Calu3 (cell line): ENCODE data around the gene SCO2. TPM values are rescaled to one million over a fixed set of nuclear protein-coding genes. Genes with fewer than 3 reads are reported as not detected.

Experiments used
- BruUV-seq: library from RNA; stranded (reverse); fragments of 400-500 nt; replicated peaks from 2 replicates; lab custom pipeline; 2021; lab: Mats Ljungman, UMichigan
- CTCF ChIA-PET: fragments of 300-600 bp; sonication (Branson Sonifier 250); formaldehyde crosslinking; loops from one replicate; lab custom pipeline; 2022; ENCODE audit warnings: antibody characterized with exemption; lab: Charles Lee
- DNase-seq: peaks from one replicate; pipeline ENCODE4 v3.0.0; 2022
- H3K27ac Mint-ChIP-seq: one replicate; pipeline ENCODE4 v1.8.0; 2022; ENCODE audit warnings: mixed read lengths; ENCODE audit not compliant: unreplicated experiment
- H3K27me3 Mint-ChIP-seq: one replicate; pipeline ENCODE4 v1.8.0; 2022; ENCODE audit warnings: mixed read lengths; ENCODE audit not compliant: unreplicated experiment
- H3K36me3 Mint-ChIP-seq: one replicate; pipeline ENCODE4 v1.8.0; 2022; ENCODE audit warnings: mild to moderate bottlenecking, moderate library complexity, mixed read lengths; ENCODE audit not compliant: insufficient read depth, unreplicated experiment
- H3K4me1 Mint-ChIP-seq: one replicate; pipeline ENCODE4 v1.8.0; 2022; ENCODE audit warnings: mild to moderate bottlenecking, low read depth, mixed read lengths; ENCODE audit not compliant: unreplicated experiment
- H3K4me3 Mint-ChIP-seq: one replicate; pipeline ENCODE4 v1.8.0; 2022; ENCODE audit warnings: mild to moderate bottlenecking, low read depth, moderate library complexity, mixed read lengths; ENCODE audit not compliant: unreplicated experiment
- H3K9me3 Mint-ChIP-seq: one replicate; pipeline ENCODE4 v1.8.0; 2022; ENCODE audit warnings: low read depth, mixed read lengths; ENCODE audit not compliant: unreplicated experiment
- intact Hi-C: fragments of 100-400 bp; cut with micrococcal nuclease; formaldehyde crosslinking; loops from one replicate; pipeline ENCODE4 v1.10.0; 2022; ENCODE audit not compliant: unreplicated experiment
- total RNA-seq: library from RNA; stranded (reverse); gene quantifications from 2 replicates; pipeline ENCODE4 v1.2.3, GENCODE V29; 2022
- TF ChIP-seq, protein P1 (sequence below): fragments of 200-600 bp; IDR thresholded peaks from one replicate; pipeline ENCODE4 v1.8.0; 2022; ENCODE audit warnings: antibody characterized with exemption; ENCODE audit not compliant: unreplicated experiment

Gene SCO2
- total RNA-seq, 1 experiment from 2014 or later, result 3.6 TPM

DNA sequence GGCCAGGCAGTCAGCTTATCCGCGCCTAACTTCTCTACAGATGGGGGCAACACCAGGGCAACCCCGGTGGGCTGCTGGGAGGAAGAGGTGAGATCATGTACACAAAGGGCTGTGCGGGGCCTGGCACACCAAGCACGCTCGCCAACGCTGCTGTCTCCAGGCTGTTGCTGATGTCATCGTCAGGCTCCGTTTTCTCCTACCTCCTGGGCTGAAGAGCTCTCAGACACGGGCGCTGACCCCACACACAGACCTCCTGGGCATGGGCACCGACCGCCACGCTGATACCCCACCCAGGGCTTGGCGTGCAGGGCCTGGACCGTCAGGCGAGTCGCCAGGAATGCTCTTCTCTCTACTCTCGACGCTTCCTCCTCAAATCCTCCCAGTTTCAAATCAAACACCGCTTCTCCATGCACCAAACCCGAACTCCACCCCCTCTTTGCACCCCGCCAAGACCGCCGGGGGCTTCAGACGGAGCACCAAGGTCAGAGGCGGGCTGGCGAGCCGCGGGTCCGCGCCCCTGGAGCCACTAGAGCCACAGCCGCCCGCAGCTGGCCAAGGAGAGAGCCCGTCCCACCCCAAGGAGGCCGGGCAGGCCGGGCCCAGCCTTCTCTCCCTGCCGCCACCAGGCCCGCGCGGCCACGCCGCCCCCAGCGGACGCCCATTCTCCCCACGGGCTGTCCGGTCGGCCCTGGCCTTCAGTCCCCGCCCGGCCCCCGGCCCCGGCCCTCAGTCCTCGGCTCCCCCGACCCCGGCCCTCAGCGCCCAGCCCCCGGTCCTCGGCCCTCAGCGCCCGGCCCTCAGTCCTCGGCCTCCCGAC is 51.3 kb downstream of the SCO2 start:
- no peaks in the 10 kb centered on the region for H3K9me3 Mint-ChIP-seq
- TF ChIP-seq, protein P1, sequence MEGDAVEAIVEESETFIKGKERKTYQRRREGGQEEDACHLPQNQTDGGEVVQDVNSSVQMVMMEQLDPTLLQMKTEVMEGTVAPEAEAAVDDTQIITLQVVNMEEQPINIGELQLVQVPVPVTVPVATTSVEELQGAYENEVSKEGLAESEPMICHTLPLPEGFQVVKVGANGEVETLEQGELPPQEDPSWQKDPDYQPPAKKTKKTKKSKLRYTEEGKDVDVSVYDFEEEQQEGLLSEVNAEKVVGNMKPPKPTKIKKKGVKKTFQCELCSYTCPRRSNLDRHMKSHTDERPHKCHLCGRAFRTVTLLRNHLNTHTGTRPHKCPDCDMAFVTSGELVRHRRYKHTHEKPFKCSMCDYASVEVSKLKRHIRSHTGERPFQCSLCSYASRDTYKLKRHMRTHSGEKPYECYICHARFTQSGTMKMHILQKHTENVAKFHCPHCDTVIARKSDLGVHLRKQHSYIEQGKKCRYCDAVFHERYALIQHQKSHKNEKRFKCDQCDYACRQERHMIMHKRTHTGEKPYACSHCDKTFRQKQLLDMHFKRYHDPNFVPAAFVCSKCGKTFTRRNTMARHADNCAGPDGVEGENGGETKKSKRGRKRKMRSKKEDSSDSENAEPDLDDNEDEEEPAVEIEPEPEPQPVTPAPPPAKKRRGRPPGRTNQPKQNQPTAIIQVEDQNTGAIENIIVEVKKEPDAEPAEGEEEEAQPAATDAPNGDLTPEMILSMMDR, result no peak
- DNase-seq, result peak; percentile 44
- CTCF ChIA-PET, result interaction anchor here (1.0 to 1.7 kb wide), 3 partner anchors 14 to 86 kb away, joined by 3 to 5 read pairs (median 4); no protein-coding TSS in a partner anchor
- H3K4me3 Mint-ChIP-seq, result peak overlapping the region; percentile 85
- intact Hi-C loops, result no loop called here
- peaks cover under 1% of the 10 kb centered on the region for H3K27me3 Mint-ChIP-seq
- H3K4me1 Mint-ChIP-seq, result peaks cover 42% of the 10 kb centered on the region
- no TSS peak for BruUV-seq
- peak overlapping the region; percentile 57 for H3K27ac Mint-ChIP-seq
- peaks cover 58% of the 10 kb centered on the region for H3K36me3 Mint-ChIP-seq

Other genes starting within 250 kb of the SCO2 start
- gene PLXNB2, start 218.0 kb downstream of the SCO2 start, total RNA-seq, result 298 and 337 TPM in 2 replicates
- 13.2 and 19.0 TPM in 2 replicates for gene DENND6B, start 198.6 kb downstream of the SCO2 start, total RNA-seq
- gene PPP6R2, start 182.3 kb downstream of the SCO2 start, total RNA-seq, result 47.1 and 50.0 TPM in 2 replicates
- gene SBF1, start 50.6 kb downstream of the SCO2 start, total RNA-seq, result 102 and 104 TPM in 2 replicates
- 10.2 and 13.6 TPM in 2 replicates for gene ADM2, start 44.1 kb downstream of the SCO2 start, total RNA-seq
- 0.45 TPM in 1 of 2 replicates, not detected in the other for gene MIOX, start 38.7 kb downstream of the SCO2 start, total RNA-seq
- 85.2 and 87.1 TPM in 2 replicates for gene LMF2, start 17.9 kb downstream of the SCO2 start, total RNA-seq
- 73.2 and 92.0 TPM in 2 replicates for gene NCAPH2, start 17.4 kb downstream of the SCO2 start, total RNA-seq
- gene TYMP, start 4.4 kb upstream of the SCO2 start, total RNA-seq, result 44.1 and 62.2 TPM in 2 replicates
- gene KLHDC7B, start 20.3 kb upstream of the SCO2 start, total RNA-seq, result 1.6 and 3.0 TPM in 2 replicates
- not detected in 2 replicates for gene SYCE3, start 37.3 kb upstream of the SCO2 start, total RNA-seq
- gene CPT1B, start 52.8 kb upstream of the SCO2 start, total RNA-seq, result 72.6 and 77.0 TPM in 2 replicates
- gene CHKB, start 57.3 kb upstream of the SCO2 start, total RNA-seq, result 80.9 and 83.2 TPM in 2 replicates
- 2.9 and 3.1 TPM in 2 replicates for gene MAPK8IP2, start 75.2 kb upstream of the SCO2 start, total RNA-seq
- gene ARSA, start 102.6 kb upstream of the SCO2 start, total RNA-seq, result 39.4 and 40.2 TPM in 2 replicates
- 2.1 and 2.5 TPM in 2 replicates for gene SHANK3, start 147.2 kb upstream of the SCO2 start, total RNA-seq
- not detected in 2 replicates for gene ACR, start 212.6 kb upstream of the SCO2 start, total RNA-seq